HEK293 (cell line): ENCODE data around the gene MLXIPL.

ENCODE experiments used
- CTCF ChIP-seq: fragments of 450-650 bp; formaldehyde crosslinking; IDR thresholded peaks from 2 replicates; pipeline ENCODE4 v1.5.1; 2016; ENCODE audit warnings: missing biosample characterization, missing genetic modification characterization
- TCF7L2 ChIP-seq: IDR thresholded peaks from 2 replicates; pipeline ENCODE4 v1.6.1; 2011; ENCODE audit warnings: low read depth, mild to moderate bottlenecking, inconsistent platforms, low read length, moderate library complexity, borderline replicate concordance
- YY1 ChIP-seq: fragments of 450-650 bp; formaldehyde crosslinking; IDR thresholded peaks from 2 replicates; pipeline ENCODE4 v1.5.1; 2018; ENCODE audit warnings: missing biosample characterization, missing genetic modification characterization
- ZNF202 ChIP-seq: fragments of 450-650 bp; formaldehyde crosslinking; IDR thresholded peaks from 2 replicates; pipeline ENCODE4 v1.5.1; 2016; ENCODE audit warnings: missing biosample characterization, missing genetic modification characterization, borderline replicate concordance
- ZNF549 ChIP-seq: fragments of 450-650 bp; IDR thresholded peaks from 2 replicates; pipeline ENCODE4 v1.5.1; 2018; ENCODE audit warnings: missing biosample characterization, missing genetic modification characterization, mild to moderate bottlenecking, inconsistent platforms, moderate library complexity
- ZNF843 ChIP-seq: fragments of 450-650 bp; formaldehyde crosslinking; IDR thresholded peaks from 2 replicates; pipeline ENCODE4 v1.5.1; 2016; ENCODE audit warnings: missing biosample characterization, missing genetic modification characterization
- TF ChIP-seq, protein P1 (sequence below): sonication (generic); formaldehyde crosslinking; IDR thresholded peaks from 2 replicates; pipeline ENCODE4 v1.8.1; 2022; ENCODE audit warnings: mild to moderate bottlenecking, moderate library complexity, missing genetic modification reagents
- TF ChIP-seq, protein P2 (sequence below): fragments of 450-650 bp; formaldehyde crosslinking; IDR thresholded peaks from 2 replicates; pipeline ENCODE4 v1.5.1; 2017; ENCODE audit warnings: missing biosample characterization, mild to moderate bottlenecking, missing genetic modification characterization, moderate library complexity

DNA sequence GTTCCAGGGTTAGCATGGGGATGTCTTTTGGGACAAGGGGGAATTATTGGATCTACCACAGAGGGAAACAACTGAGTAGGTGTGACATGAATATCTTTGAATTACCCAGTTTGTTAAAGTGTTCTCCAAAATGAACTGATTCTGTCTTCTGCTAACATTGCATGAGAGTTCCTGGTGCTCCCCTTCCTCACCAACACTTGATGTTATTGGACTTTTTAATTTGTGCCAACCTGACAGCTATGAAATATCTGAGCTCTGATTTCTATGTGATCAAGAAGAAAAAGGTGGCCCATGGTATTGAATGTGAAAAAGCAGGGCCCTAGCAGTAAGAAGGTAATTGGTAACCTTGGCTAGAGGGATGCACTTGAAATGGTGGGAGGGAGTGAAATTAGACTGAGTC lies 38.7 kb upstream of the MLXIPL start:
- no peak for TF ChIP-seq ZNF843 (tag by site-specific recombination)
- no peak for TF ChIP-seq CTCF (tag by site-specific recombination)
- no peak for TF ChIP-seq ZNF202 (tag by site-specific recombination)
- TF ChIP-seq YY1: no peak
- TF ChIP-seq TCF7L2: no peak
- no peak for TF ChIP-seq ZNF549 (tag by site-specific recombination)
- TF ChIP-seq, protein P1, sequence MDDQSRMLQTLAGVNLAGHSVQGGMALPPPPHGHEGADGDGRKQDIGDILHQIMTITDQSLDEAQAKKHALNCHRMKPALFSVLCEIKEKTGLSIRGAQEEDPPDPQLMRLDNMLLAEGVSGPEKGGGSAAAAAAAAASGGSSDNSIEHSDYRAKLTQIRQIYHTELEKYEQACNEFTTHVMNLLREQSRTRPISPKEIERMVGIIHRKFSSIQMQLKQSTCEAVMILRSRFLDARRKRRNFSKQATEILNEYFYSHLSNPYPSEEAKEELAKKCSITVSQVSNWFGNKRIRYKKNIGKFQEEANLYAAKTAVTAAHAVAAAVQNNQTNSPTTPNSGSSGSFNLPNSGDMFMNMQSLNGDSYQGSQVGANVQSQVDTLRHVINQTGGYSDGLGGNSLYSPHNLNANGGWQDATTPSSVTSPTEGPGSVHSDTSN (CRISPR knock-in tag): no peak
- TF ChIP-seq, protein P2, sequence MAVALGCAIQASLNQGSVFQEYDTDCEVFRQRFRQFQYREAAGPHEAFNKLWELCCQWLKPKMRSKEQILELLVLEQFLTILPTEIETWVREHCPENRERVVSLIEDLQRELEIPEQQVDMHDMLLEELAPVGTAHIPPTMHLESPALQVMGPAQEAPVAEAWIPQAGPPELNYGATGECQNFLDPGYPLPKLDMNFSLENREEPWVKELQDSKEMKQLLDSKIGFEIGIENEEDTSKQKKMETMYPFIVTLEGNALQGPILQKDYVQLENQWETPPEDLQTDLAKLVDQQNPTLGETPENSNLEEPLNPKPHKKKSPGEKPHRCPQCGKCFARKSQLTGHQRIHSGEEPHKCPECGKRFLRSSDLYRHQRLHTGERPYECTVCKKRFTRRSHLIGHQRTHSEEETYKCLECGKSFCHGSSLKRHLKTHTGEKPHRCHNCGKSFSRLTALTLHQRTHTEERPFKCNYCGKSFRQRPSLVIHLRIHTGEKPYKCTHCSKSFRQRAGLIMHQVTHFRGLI (tag by site-specific recombination): no peak
